ENCODE results near the gene GRXCR2.

DNA sequence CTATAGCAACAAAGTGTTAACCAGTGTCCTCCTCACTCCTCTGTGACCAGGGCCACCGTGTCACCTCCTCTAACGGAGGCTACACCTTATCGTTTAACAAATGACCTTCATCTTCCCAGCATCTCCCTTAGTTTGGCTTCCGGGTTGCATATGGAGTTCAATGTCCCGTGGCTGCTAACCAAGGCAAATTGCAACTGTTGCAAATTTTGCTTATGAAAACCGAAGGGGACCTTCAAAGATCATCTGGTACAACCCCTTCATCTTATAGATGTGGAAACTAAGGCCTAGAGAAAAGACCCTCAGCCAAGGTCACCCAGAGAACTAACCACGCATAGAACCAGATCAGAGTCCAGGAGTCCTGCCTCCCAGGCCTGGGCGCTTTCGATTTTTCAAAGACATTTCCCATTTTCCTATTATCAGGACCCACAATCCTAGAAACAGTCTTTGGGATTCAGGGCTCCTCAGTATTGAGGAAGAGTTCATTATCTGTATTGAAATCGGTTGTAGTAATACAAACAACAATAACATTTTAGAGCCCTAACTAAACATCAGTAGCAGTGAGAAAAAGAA, 39.1 kb downstream of the GRXCR2 start:
- TF ChIP-seq CTCF (conservative IDR thresholded peaks at IDR 0.05; ENCODE audit: low read length): no peak
- TF ChIP-seq EZH2phosphoT487 (IDR thresholded peaks at IDR 0.05; ENCODE audit: borderline replicate concordance): no peak
